ENCODE results near the gene SLC2A3. TPM values are rescaled to one million over a fixed set of nuclear protein-coding genes. Genes with fewer than 3 reads are reported as not detected.
"Not testable (repeated sequence)": the region's sequence is repeated elsewhere in the genome, so short reads cannot be mapped to it uniquely, and the experiment has no call there.

Gene SLC2A3
- polyA plus RNA-seq, 1 donor from 2014 or later: 27.2 TPM

DNA sequence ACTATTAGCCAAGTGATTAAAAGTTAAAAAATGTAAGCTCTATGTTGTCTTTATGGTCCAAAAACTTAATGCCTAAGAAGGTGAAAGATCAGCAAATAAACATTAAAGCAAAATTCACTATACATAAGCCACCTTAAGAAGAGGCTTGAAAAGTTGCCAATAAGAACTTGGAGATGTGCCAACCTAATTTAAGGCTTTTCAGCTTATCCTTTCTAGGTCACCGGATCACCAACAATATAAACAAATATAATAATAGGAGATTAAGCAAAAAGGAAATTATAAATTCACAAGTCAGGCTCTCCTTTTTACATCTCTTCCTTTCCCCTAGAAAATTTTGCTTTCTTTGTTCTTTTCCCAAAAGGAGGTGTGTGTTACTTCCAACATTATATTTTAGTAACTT is 30.9 kb downstream of the SLC2A3 start:
- Histone ChIP-seq H3K9me3 (ENCODE audit: low read length) (no peaks in the 10 kb centered on the region), H3K79me2 (replicated peaks; ENCODE audit: insufficient read depth, low read length) (no peaks in the 10 kb centered on the region), H3K9ac (ENCODE audit: low read length) (no peak overlapping the region), H3K27ac (ENCODE audit: low read length) (no peak overlapping the region), H3K27me3 (ENCODE audit: insufficient read depth, low read depth, low read length) (no peaks in the 10 kb centered on the region), H3F3A (ENCODE audit: insufficient read depth, low read length, poor library complexity, severe bottlenecking) (no peaks in the 10 kb centered on the region), H3K9me2 (ENCODE audit: insufficient read depth, low read length) (no peaks in the 10 kb centered on the region), H2AFZ (ENCODE audit: low read depth, low read length) (no peak overlapping the region), H3K4me2 (ENCODE audit: low read length) (no peak overlapping the region), H4K20me1 (ENCODE audit: insufficient read depth) (no peaks in the 10 kb centered on the region), H3K36me3 (ENCODE audit: insufficient read depth, low read length) (no peaks in the 10 kb centered on the region), H3K4me3 (ENCODE audit: low read length) (no peak overlapping the region)
- TF ChIP-seq MXI1 (conservative IDR thresholded peaks at IDR 0.05; ENCODE audit: poor library complexity, severe bottlenecking): no peak
- TF ChIP-seq EZH2 (IDR thresholded peaks at IDR 0.05; ENCODE audit: borderline replicate concordance, insufficient read depth, low read length, poor library complexity, severe bottlenecking): no peak
- TF ChIP-seq EP300 (conservative IDR thresholded peaks at IDR 0.05; ENCODE audit: poor library complexity, severe bottlenecking): no peak
- TF ChIP-seq TAF1 (IDR thresholded peaks at IDR 0.05; ENCODE audit: low read depth): no peak
- TF ChIP-seq, protein P1, sequence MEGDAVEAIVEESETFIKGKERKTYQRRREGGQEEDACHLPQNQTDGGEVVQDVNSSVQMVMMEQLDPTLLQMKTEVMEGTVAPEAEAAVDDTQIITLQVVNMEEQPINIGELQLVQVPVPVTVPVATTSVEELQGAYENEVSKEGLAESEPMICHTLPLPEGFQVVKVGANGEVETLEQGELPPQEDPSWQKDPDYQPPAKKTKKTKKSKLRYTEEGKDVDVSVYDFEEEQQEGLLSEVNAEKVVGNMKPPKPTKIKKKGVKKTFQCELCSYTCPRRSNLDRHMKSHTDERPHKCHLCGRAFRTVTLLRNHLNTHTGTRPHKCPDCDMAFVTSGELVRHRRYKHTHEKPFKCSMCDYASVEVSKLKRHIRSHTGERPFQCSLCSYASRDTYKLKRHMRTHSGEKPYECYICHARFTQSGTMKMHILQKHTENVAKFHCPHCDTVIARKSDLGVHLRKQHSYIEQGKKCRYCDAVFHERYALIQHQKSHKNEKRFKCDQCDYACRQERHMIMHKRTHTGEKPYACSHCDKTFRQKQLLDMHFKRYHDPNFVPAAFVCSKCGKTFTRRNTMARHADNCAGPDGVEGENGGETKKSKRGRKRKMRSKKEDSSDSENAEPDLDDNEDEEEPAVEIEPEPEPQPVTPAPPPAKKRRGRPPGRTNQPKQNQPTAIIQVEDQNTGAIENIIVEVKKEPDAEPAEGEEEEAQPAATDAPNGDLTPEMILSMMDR (IDR thresholded peaks at IDR 0.05; ENCODE audit: poor library complexity, severe bottlenecking): no peak
- TF ChIP-seq, protein P2, sequence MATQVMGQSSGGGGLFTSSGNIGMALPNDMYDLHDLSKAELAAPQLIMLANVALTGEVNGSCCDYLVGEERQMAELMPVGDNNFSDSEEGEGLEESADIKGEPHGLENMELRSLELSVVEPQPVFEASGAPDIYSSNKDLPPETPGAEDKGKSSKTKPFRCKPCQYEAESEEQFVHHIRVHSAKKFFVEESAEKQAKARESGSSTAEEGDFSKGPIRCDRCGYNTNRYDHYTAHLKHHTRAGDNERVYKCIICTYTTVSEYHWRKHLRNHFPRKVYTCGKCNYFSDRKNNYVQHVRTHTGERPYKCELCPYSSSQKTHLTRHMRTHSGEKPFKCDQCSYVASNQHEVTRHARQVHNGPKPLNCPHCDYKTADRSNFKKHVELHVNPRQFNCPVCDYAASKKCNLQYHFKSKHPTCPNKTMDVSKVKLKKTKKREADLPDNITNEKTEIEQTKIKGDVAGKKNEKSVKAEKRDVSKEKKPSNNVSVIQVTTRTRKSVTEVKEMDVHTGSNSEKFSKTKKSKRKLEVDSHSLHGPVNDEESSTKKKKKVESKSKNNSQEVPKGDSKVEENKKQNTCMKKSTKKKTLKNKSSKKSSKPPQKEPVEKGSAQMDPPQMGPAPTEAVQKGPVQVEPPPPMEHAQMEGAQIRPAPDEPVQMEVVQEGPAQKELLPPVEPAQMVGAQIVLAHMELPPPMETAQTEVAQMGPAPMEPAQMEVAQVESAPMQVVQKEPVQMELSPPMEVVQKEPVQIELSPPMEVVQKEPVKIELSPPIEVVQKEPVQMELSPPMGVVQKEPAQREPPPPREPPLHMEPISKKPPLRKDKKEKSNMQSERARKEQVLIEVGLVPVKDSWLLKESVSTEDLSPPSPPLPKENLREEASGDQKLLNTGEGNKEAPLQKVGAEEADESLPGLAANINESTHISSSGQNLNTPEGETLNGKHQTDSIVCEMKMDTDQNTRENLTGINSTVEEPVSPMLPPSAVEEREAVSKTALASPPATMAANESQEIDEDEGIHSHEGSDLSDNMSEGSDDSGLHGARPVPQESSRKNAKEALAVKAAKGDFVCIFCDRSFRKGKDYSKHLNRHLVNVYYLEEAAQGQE (IDR thresholded peaks at IDR 0.05; ENCODE audit: borderline replicate concordance): no peak
- TF ChIP-seq RAD21 (conservative IDR thresholded peaks at IDR 0.05): no peak
- TF ChIP-seq SMC3 (conservative IDR thresholded peaks at IDR 0.05; ENCODE audit: poor library complexity): no peak
- TF ChIP-seq POLR2AphosphoS5 (IDR thresholded peaks at IDR 0.05): no peak

DNA sequence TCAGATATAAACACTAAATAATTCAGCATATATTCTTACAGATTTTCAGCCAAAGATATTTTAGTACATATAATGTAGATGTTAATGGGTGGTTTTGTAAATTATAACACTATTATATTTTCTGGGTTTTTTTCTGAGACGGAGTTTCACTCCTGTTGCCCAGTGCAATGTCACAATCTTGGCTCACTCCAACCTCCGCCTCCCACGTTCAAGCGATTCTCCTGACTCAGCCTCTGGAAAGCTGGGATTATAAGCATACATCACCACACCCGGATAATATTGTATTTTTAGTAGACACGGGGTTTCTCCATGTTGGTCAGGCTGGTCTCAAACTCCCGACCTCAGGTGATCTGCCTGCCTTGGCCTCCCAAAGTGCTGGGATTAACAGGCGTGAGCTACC is 33.6 kb downstream of the SLC2A3 start:
- H3K27ac ChIP-seq (ENCODE audit: low read length); H3K9ac ChIP-seq (ENCODE audit: low read length); H3K36me3 ChIP-seq (ENCODE audit: insufficient read depth, low read length); H3K27me3 ChIP-seq (ENCODE audit: insufficient read depth, low read depth, low read length); H3F3A ChIP-seq (ENCODE audit: insufficient read depth, low read length, poor library complexity, severe bottlenecking); H4K20me1 ChIP-seq (ENCODE audit: insufficient read depth); H3K9me3 ChIP-seq (ENCODE audit: low read length); H3K79me2 ChIP-seq (replicated peaks; ENCODE audit: insufficient read depth, low read length); H3K4me2 ChIP-seq (ENCODE audit: low read length); H2AFZ ChIP-seq (ENCODE audit: low read depth, low read length); H3K4me3 ChIP-seq (ENCODE audit: low read length); H3K9me2 ChIP-seq (ENCODE audit: insufficient read depth, low read length): not testable (repeated sequence)

- H3K9ac ChIP-seq (ENCODE audit: low read length): no peak overlapping the region
- no peak overlapping the region for H3K4me3 ChIP-seq (ENCODE audit: low read length)
- no peaks in the 10 kb centered on the region for H3K27me3 ChIP-seq (ENCODE audit: insufficient read depth, low read depth, low read length)
- no peaks in the 10 kb centered on the region for H3K9me3 ChIP-seq (ENCODE audit: low read length)
- H3K4me2 ChIP-seq (ENCODE audit: low read length): no peak overlapping the region
- no peaks in the 10 kb centered on the region for H3K79me2 ChIP-seq (replicated peaks; ENCODE audit: insufficient read depth, low read length)
- no peaks in the 10 kb centered on the region for H3K36me3 ChIP-seq (ENCODE audit: insufficient read depth, low read length)
- no peak overlapping the region for H3K27ac ChIP-seq (ENCODE audit: low read length)
- H4K20me1 ChIP-seq (ENCODE audit: insufficient read depth): no peaks in the 10 kb centered on the region
- no peaks in the 10 kb centered on the region for H3F3A ChIP-seq (ENCODE audit: insufficient read depth, low read length, poor library complexity, severe bottlenecking)
- TF ChIP-seq TAF1 (IDR thresholded peaks at IDR 0.05; ENCODE audit: low read depth) (no peak), POLR2AphosphoS5 (IDR thresholded peaks at IDR 0.05) (no peak), EZH2 (IDR thresholded peaks at IDR 0.05; ENCODE audit: borderline replicate concordance, insufficient read depth, low read length, poor library complexity, severe bottlenecking) (no peak), EP300 (conservative IDR thresholded peaks at IDR 0.05; ENCODE audit: poor library complexity, severe bottlenecking) (no peak), SMC3 (conservative IDR thresholded peaks at IDR 0.05; ENCODE audit: poor library complexity) (no peak), MXI1 (conservative IDR thresholded peaks at IDR 0.05; ENCODE audit: poor library complexity, severe bottlenecking) (no peak), RAD21 (conservative IDR thresholded peaks at IDR 0.05) (no peak)
- TF ChIP-seq, protein P2 (IDR thresholded peaks at IDR 0.05; ENCODE audit: borderline replicate concordance): no peak
- TF ChIP-seq, protein P1 (IDR thresholded peaks at IDR 0.05; ENCODE audit: poor library complexity, severe bottlenecking): no peak
- H2AFZ ChIP-seq (ENCODE audit: low read depth, low read length): no peak overlapping the region
- H3K9me2 ChIP-seq (ENCODE audit: insufficient read depth, low read length): no peaks in the 10 kb centered on the region
Measured at GRCh38 chr12:7899755-7900154, 36.2 kb downstream of the SLC2A3 start.

Measured in neural cell (in vitro differentiated cells).